ENCODE measurements around the gene DLL1.

The DLL1 gene

DNA sequence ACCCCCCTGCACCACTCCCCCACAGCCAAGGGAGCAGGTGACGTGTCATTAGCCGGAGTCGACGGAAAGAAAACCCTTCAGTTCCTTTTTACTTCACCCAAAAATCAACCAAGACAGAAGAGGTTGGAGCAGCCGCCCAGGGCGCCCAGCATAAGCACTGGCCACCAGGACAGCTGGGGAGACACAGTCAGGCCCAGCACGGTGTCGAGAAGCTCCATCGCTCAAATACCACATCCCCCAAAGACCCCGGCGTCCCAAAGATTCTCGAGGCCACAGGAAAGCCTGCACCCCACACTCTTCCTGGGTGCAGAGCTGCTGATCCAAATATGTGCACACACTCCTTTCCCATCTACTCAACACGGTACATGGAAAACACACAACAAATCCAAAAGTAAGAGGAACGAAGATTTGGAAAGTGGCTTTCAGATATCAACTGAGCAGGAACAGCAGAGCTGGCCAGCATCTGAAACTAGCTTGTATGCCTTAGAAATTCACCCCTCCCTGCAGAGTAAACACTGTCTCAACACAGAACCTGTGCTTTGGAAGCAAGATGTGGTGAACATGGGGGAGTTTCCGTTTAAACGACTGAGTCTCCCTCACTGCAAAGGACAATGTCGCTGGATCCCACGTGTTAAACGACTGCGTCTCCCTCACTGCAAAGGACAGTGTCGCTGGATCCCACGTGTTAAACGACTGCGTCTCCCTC is 54.6 kb downstream of the DLL1 start:
- no peak overlapping the region for H3K4me3 ChIP-seq (ENCODE audit: low read depth, low read length)
- TF ChIP-seq CTCF (IDR thresholded peaks at IDR 0.05; ENCODE audit: low read depth, low read length) = no peak
- in situ Hi-C loops (cut with HindIII; ENCODE audit: low sequenced_read_pairs) = no loop called here
- DNase-seq (ENCODE audit: low read depth, low spot score) = no peak

DNA sequence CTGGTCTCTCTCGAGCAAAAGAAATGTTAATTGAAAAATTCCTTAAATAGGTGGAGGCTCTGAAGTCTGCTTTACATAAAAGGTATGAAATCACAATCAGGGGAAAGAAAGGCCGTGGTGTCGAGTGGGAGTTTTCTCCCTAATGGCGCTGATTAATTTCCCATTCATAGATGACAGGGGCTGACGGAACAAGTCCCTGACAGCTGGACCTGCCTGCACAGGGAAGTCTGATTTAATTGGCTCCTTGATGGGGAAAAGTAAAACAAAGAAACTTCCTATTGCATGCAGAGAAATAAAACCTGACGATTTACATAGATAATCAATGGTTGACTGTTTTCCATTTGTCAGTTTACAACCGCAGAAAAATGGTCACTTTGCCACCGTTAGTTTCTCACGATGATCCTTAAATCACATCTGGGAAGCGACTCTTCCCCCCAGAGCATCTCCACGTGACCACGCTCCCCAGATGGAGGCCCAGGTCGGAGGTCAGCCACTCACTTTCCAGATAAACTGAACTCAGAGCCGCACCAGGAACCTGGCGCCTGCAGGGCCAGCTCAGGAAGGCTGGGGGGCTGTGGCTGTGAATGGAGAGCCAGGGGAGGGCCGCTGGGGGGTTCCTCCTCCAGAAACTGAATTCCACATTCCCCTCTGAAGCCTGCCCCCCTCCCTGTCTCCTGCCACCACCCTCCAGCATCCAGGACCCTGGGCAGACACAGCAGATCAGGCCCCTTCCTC is 55.3 kb downstream of the DLL1 start:
- no peak for TF ChIP-seq CTCF (IDR thresholded peaks at IDR 0.05; ENCODE audit: low read depth, low read length)
- in situ Hi-C loops (cut with HindIII; ENCODE audit: low sequenced_read_pairs) = no loop called here
- H3K4me3 ChIP-seq (ENCODE audit: low read depth, low read length) = no peak overlapping the region
- no peak for DNase-seq (ENCODE audit: low read depth, low spot score)

DNA sequence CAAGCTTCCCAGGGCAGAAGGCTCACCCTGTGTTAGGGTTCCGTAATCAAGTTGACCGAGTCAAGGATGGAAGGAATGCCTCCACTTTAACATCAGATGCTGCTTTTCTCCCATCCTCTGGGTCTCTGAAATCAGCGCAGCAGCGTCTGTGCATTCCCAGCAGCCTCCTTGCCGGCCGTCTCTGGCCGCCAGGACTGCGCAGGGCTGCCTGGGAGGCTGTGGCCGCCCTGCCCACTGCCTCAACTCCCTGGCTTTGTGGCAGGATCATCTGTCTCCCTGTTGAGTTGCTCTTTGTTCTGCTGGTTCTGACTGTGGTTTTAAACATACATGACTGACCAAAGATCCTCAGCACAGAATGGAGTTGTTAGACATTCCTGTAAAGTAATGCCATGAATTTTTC is 56.5 kb downstream of the DLL1 start:
- in situ Hi-C loops (cut with HindIII; ENCODE audit: low sequenced_read_pairs) = no loop called here
- H3K4me3 ChIP-seq (ENCODE audit: low read depth, low read length) = no peak overlapping the region
- DNase-seq (ENCODE audit: low read depth, low spot score) = no peak
- TF ChIP-seq CTCF (IDR thresholded peaks at IDR 0.05; ENCODE audit: low read depth, low read length) = no peak

- in situ Hi-C loops (cut with HindIII; ENCODE audit: low sequenced_read_pairs) = no loop called here
- no peak for DNase-seq (ENCODE audit: low read depth, low spot score)
- TF ChIP-seq CTCF (IDR thresholded peaks at IDR 0.05; ENCODE audit: low read depth, low read length) = no peak
- no peak overlapping the region for H3K4me3 ChIP-seq (ENCODE audit: low read depth, low read length)
Measured at GRCh38 chr6:170233286-170234205, 57.3 kb downstream of the DLL1 start.
